SKM-1 treated with dmso at 0.1 percent for 144 hours (cell line): ENCODE measurements around the gene CREM.

Source experiments
- DNase-seq: peaks from one replicate; lab custom pipeline; 2025; ENCODE audit not compliant: unreplicated experiment; lab: John Stamatoyannopoulos, UW

CREM gene

GRCh38 chr10:35133586-35133985 is 6.9 kb downstream of the CREM start:
- no peak for DNase-seq

GRCh38 chr10:35135861-35136260 is 9.2 kb downstream of the CREM start:
- no peak for DNase-seq

- DNase-seq: no peak
Observed at GRCh38 chr10:35136263-35136815, 9.7 kb downstream of the CREM start.

DNA sequence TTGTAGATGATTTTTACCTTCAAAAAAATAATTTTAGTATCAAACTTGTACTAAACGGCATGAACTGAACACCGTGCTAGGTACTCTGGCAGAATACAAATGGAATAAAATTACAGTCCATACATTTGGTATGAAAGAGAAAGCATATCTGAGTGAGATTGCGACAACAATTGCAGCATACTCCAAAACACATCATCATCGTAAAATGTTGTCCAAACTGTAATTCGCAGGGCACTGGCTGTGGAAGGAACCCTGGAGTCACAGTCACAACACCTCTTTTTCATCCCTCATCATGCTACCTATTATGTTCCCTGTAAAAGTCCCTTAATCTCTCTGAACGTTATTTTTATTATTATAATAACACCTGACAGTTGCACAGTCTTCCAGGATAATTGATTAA is 13.5 kb downstream of the CREM start:
- no peak for DNase-seq

GRCh38 chr10:35140727-35141126 is 14.1 kb downstream of the CREM start:
- no peak for DNase-seq

- no peak for DNase-seq
Observed at GRCh38 chr10:35150308-35150707, 23.7 kb downstream of the CREM start.

DNA sequence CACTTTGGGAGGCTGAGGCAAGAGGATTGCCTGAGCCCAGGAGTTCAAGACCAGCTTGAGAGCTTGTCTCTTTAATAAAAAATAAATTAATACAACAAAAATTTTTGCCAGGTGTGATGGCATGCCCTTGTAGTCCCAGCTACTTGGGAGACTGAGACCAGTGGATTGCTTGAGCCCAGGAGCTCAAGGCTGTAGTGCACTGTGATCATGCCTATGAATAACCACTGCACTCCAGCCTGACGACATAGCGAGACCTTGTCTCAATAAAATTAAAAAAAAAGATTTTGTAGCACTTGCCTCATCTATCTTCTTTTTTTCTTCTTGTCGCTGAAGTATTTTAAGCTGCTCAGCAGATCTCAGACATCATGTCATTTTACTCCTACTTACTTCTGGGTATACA is 26.3 kb downstream of the CREM start:
- DNase-seq: no peak

- no peak for DNase-seq
Observed at GRCh38 chr10:35153716-35154115, 27.1 kb downstream of the CREM start.

GRCh38 chr10:35160743-35161142 is 34.1 kb downstream of the CREM start:
- DNase-seq: no peak

DNA sequence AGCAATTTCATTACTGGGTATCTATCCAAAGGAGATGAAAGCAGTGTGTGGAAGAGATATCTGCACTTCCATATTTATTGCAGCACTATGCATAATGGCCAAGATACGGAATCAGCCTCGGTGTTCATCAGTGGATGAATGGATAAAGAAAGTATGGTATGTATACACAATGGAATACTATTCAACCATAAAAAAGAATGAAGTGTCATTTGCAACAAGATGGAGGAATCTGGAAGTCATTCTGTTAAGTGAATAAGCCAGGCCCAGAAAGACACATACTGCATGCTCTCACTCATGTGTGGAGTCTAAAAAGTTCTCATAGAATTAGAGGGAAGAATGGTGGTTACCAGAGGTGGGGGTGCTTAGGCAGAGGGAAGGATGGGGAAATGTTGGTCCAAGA is 35.3 kb downstream of the CREM start:
- no peak for DNase-seq

- DNase-seq: no peak
Observed at GRCh38 chr10:35165136-35165535, 38.5 kb downstream of the CREM start.

- DNase-seq: no peak
Observed at GRCh38 chr10:35165811-35166210, 39.2 kb downstream of the CREM start.

DNA sequence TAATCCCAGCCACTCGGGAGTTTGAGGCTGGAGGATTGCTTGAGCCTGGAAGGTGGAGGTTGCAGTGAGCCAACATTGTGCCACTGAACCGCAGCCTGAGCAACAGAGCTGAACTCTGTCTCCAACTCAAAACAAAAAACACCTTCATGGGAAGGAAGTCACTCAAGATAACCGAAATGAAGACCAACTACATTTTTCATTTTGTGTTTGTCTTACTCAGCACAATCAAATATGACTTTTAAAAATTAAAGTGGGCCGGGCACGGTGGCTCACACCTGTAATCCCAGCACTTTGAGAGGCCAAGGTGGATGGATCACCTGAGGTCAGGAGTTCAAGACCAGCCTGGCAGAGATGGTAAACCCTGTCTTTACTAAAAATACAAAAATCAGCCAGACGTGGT is 40.0 kb downstream of the CREM start:
- no peak for DNase-seq

DNA sequence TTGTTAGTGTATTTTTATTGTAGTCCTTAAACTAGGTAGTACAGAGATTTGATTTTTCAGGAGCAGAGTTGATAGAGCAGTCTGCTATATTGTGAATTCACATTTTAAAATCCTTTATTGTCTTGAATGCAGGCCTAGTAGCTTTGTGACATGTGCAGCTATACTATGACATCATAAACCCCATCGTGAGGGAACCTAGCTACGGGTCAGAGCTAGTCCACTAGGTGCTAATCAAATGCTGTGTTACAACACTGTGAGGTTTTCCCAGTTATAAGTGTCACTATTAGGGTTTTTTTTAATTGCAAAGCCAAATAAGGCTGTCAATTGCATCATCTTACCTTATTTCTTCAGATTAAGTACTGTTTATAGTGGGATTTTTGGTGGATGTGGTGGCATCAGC is 40.7 kb downstream of the CREM start:
- DNase-seq: no peak

DNA sequence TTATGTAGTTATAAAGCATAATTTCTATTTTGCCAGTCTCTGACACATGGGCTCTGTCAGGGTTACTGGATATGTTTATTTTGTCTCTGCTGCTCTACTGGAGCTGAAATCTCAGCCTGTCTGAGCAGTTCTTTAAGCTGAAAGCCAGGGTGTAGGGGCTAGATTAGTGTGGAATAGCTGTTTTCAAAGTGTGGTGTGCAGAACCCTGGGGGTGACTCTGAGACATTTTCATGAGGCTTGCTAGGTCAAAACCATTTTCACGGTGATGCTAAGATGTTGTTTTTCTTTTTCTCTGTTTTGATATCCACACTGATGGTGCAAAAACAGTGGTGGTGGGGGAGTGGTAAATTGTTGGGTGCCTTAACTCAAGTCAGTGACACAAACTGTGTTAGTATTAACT is 45.5 kb downstream of the CREM start:
- DNase-seq: no peak

DNA sequence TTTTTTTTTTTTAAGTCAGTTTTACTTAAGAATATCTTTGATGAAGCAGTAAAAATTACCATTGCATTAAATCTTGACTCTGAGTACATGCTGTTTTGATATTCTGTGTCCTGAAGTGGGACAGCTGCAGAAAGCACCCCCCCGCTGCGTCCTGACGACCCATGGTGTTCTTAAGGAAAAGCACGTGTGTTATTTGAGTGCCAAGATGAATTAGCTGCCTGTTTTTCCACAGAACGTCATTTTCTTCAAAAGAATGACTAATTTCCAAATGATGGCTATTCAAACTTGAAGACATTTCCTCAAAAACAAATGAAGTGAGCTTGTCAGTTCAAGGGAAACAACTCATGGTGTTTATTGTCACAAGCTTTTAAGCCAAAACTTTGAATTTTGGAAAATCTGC is 45.9 kb downstream of the CREM start:
- DNase-seq: no peak

GRCh38 chr10:35178331-35178730 is 51.7 kb downstream of the CREM start:
- no peak for DNase-seq

- no peak for DNase-seq
Observed at GRCh38 chr10:35182631-35183510, 56.2 kb downstream of the CREM start.

DNA sequence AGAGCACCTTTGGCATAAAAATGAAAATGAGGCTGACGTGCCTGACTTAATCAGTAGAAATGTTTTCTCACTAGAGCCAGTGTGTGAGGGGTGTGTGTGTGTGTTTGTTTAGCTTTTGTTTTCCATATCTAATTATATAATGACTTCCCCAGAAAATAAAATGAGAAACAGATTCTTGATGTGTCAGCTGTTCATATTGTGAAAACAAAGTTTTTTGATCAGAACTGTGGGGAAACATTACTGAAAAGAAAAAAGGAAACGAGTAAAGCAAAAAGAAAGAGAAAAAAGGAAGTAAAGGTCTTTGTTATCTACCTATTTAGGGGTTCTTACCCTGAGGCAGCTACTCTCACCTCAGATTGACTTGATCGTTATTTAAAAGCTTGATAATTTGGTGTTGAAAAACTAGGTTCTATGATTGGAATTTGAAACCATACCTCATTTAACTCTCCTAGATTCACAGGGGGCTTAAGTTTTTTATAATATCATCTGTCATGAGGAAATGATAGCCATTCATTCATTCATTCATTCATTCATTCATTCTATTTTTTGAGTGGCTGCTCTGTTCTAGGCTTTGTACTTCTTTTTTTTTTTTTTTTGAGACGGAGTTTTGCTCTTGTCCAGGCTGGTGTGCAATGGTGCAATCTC is 58.0 kb downstream of the CREM start:
- no peak for DNase-seq

DNA sequence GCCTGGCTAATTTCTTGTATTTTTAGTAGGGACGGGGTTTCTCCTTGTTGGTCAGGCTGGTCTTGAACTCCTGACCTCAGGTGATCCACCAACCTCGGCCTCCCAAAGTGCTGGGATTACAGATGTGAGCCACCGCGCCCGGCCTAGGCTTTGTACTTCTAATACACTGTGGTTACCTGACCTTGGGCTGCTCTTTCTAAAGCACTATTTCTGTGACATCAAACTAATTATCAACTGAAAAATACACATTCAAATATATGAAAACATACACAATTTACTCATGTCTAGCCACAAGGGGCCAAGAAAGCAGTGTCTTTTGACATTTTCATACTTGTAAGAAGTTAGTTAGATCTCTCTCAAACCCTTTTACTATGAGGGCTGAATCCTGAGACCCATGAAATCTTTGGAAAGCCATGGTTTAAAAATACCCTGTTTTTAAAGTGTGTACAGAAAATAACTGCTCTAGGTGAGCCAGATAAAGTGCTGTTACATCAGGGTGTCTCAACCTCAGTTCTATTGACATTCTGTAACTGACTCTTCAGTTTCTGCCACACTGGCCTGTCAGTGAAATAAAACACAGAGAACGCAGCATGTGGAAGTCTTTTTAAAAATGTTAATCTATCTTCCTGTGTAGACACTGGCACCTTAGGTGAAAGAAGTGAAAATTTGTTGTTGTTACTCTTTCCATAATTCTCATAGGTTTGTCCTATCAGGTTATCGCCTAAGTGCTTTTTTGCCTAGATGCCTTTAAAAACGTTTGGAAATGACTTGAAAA is 58.8 kb downstream of the CREM start:
- no peak for DNase-seq

DNA sequence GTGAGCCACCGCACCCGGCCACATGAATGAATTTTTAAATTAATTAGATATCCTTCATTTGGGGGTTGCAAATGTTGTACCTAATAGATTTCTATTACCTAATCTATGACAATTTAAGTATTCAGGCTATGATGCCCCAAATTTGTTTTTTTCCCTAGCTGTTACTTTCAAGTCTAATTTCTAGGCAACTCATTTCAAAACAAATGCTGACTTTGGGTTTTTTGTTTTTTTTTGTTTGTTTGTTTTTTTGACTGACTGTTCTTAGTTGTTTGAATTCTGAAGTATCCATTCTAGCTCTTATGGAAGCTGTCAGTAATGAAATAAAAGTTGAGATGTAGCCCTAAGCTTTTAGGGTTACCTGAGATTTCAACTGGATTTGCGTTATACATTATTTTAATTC is 62.3 kb downstream of the CREM start:
- no peak for DNase-seq

GRCh38 chr10:35191523-35191922 is 64.9 kb downstream of the CREM start:
- no peak for DNase-seq
